ENCODE measurements around the gene LRRC74A.

The LRRC74A gene

GRCh38 chr14:76917158-76917596 lies 91.0 kb downstream of the LRRC74A start:
- H3K4me3 ChIP-seq (ENCODE audit: control insufficient read depth, low read depth, low read length) = no peak overlapping the region
- no peak for DNase-seq (ENCODE audit: low read depth)
- peak; percentile 84 for TF ChIP-seq CTCF (IDR thresholded peaks at IDR 0.05; ENCODE audit: control insufficient read depth, insufficient read depth, low read depth, low read length, missing control alignments)

- no peak for DNase-seq (ENCODE audit: low read depth)
- TF ChIP-seq CTCF (IDR thresholded peaks at IDR 0.05; ENCODE audit: control insufficient read depth, insufficient read depth, low read depth, low read length, missing control alignments) = no peak
- no peak overlapping the region for H3K4me3 ChIP-seq (ENCODE audit: control insufficient read depth, low read depth, low read length)
Measured at GRCh38 chr14:76917745-76918255, 91.6 kb downstream of the LRRC74A start.

- no peak for TF ChIP-seq CTCF (IDR thresholded peaks at IDR 0.05; ENCODE audit: control insufficient read depth, insufficient read depth, low read depth, low read length, missing control alignments)
- peak; percentile 69 for DNase-seq (ENCODE audit: low read depth)
- H3K4me3 ChIP-seq (ENCODE audit: control insufficient read depth, low read depth, low read length) = no peak overlapping the region
Measured at GRCh38 chr14:76918256-76918781, 92.1 kb downstream of the LRRC74A start.

DNA sequence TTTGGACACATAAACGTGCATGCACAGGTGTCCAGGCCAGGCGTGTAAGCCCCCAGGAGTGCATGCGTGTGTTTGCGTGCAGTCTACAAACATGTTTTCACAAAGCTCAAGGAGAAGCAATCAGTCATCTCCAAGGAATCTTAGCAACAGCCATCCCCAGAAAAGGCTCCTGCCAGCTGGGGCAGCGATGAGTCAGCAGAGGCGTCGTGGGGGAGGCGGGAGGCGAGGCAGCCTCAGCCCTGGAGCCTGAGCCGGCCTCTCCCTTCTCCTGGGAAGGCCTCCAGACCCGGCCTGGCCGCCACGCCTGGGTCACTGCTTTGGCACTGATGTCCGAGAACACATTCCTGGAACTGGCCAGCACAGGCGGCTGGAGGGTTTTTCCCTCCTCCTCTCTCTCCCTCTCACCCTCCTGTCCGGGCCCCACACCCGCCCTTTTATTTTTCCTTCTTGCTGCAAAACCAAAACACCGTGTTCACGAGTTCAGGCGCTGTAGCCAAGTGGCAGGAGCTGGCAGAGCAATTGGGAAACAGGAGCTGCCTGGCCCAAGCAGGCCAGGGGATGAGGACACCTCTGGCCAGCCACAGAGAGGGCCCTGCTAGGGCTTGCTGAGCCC lies 92.7 kb downstream of the LRRC74A start:
- peak; percentile 96 for DNase-seq (ENCODE audit: low read depth)
- H3K4me3 ChIP-seq (ENCODE audit: control insufficient read depth, low read depth, low read length) = no peak overlapping the region
- no peak for TF ChIP-seq CTCF (IDR thresholded peaks at IDR 0.05; ENCODE audit: control insufficient read depth, insufficient read depth, low read depth, low read length, missing control alignments)
